Stomach (tissue), 9 donors: Measurements from ENCODE around the gene PALD1. TPM values are rescaled to one million over a fixed set of nuclear protein-coding genes. Genes with fewer than 3 reads are reported as not detected.

Experiments used
- DNase-seq, 2 donors: peaks; one replicate each; pipeline versions ENCODE4 v3.0.0 to v3.0.0-alpha.2; 2013 to 2019
- H3K27ac ChIP-seq, 5 donors: fragments of 200-600 bp in 4 of 5; sonication (generic) in 4 of 5; one replicate each; pipeline ENCODE4 v1.5.1; 2013 to 2019; ENCODE audit warnings: mild to moderate bottlenecking in 1 of 5, moderate library complexity in 1 of 5
- H3K27me3 ChIP-seq, 3 donors: fragments of 200-600 bp; sonication (generic); one replicate each; pipeline ENCODE4 v1.5.1; 2017 to 2019; ENCODE audit warnings: mixed run types in 1 of 3
- H3K36me3 ChIP-seq, 4 donors: fragments of 200-600 bp; sonication (generic); 1 replicate in 3 of 4; 2 replicates in 1 of 4; pipeline ENCODE4 v1.5.1; 2016 to 2019
- H3K4me1 ChIP-seq, 4 donors: fragments of 200-600 bp; sonication (generic); one replicate each; pipeline ENCODE4 v1.5.1; 2016 to 2019
- H3K4me3 ChIP-seq, 4 donors: fragments of 200-600 bp; sonication (generic) in 3 of 4; one replicate each; pipeline ENCODE4 v1.5.1; 2016 to 2019; ENCODE audit warnings: mild to moderate bottlenecking in 1 of 4
- H3K9me3 ChIP-seq, 4 donors: fragments of 200-600 bp; sonication (generic); one replicate each; pipeline ENCODE4 v1.5.1; 2016 to 2019
- EP300 ChIP-seq: sonication (generic); formaldehyde crosslinking; IDR thresholded peaks from one replicate; pipeline ENCODE4 v1.6.1; 2017; ENCODE audit warnings: antibody characterized with exemption
- POLR2A ChIP-seq, 4 donors: fragments of 450-650 bp; IDR thresholded peaks; one replicate each; pipeline ENCODE4 v1.6.1; 2016; ENCODE audit warnings: antibody characterized with exemption in 4 of 4, control low read depth in 2 of 4, mild to moderate bottlenecking in 1 of 4, moderate library complexity in 1 of 4
- POLR2AphosphoS5 ChIP-seq, 3 donors: sonication (generic); formaldehyde crosslinking; IDR thresholded peaks; one replicate each; pipeline ENCODE4 v1.6.1; 2016; ENCODE audit warnings: antibody characterized with exemption in 3 of 3
- WGBS, 5 donors: extraction: QIAGEN DNeasy Blood & Tissue Kit in 3 of 5; methylation state at CpG; one replicate each; pipeline versions ENCODE4 v1.1.5 to v1.1.7; 2013 to 2018; 5-methylcytosine and 5-hydroxymethylcytosine counted together
- intact Hi-C: fragments of 100-400 bp; cut with DNase I; formaldehyde crosslinking; loops from one replicate; pipeline ENCODE4 v1.15.1; 2023; ENCODE audit warnings: low total_unique reads
- polyA plus RNA-seq, 3 donors: library from polyadenylated mRNA; stranded (reverse); fragments of 200-250 nt; gene quantifications; one replicate each; pipeline ENCODE4 v1.2.3, GENCODE V29; 2013
- total RNA-seq, 5 donors: library from RNA; depleted of rRNA; stranded (reverse); fragments of >200 nt; gene quantifications; one replicate each; pipeline versions ENCODE4 v1.1.0 to v1.2.3, GENCODE V29; 2014 to 2016
- TF ChIP-seq, protein P1 (sequence below), 7 experiments: fragments of 450-650 bp in 4 of 7; fragments of 200-600 bp in 3 of 7; sonication (generic) in 3 of 7; IDR thresholded peaks; one replicate each; pipeline ENCODE4 v1.5.1; 2016 to 2019; ENCODE audit warnings: antibody characterized with exemption in 7 of 7, control low read depth in 2 of 7, mild to moderate bottlenecking in 1 of 7
- donor health status: healthy with polysubstance abuse.
- donor health status: Bipolar disorder and iron deficiency.
- donor health status: healthy.

PALD1 gene
- total and polyA plus RNA-seq, 8 donors = 2.4 to 25.1 (median 4.0) TPM

DNA sequence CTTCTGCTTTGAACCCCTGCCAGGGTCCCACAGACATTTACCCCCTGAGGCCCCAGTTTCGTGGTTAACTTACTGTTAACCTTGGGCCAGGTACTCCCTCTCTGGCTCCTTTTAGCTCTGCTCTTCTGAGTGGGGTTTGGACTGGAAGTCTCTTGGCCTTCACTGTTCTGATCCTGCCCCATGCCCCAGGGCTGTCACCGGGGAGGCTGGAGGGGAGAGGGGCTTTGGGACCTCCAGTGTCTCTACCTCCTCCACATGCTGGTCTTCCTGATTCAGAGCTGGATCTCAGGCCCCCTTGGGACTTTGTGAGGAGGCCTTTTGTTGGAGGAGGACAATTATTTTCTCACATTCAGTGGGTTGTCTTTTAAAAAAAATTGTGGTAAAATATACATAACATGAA, 12.7 kb upstream of the PALD1 start:
- no peaks in the 10 kb centered on the region for H3K36me3 ChIP-seq
- peaks cover 0 to 7% (median 0%) of the 10 kb centered on the region in 3 donors for H3K27me3 ChIP-seq
- H3K9me3 ChIP-seq = no peaks in the 10 kb centered on the region
- TF ChIP-seq POLR2AphosphoS5 (IDR thresholded peaks at IDR 0.05) = no peak
- no peak for TF ChIP-seq POLR2A (IDR thresholded peaks at IDR 0.05)
- TF ChIP-seq, protein P1, sequence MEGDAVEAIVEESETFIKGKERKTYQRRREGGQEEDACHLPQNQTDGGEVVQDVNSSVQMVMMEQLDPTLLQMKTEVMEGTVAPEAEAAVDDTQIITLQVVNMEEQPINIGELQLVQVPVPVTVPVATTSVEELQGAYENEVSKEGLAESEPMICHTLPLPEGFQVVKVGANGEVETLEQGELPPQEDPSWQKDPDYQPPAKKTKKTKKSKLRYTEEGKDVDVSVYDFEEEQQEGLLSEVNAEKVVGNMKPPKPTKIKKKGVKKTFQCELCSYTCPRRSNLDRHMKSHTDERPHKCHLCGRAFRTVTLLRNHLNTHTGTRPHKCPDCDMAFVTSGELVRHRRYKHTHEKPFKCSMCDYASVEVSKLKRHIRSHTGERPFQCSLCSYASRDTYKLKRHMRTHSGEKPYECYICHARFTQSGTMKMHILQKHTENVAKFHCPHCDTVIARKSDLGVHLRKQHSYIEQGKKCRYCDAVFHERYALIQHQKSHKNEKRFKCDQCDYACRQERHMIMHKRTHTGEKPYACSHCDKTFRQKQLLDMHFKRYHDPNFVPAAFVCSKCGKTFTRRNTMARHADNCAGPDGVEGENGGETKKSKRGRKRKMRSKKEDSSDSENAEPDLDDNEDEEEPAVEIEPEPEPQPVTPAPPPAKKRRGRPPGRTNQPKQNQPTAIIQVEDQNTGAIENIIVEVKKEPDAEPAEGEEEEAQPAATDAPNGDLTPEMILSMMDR (IDR thresholded peaks at IDR 0.05) = no peak
- no peak for TF ChIP-seq EP300
- H3K4me1 ChIP-seq = peaks cover 4 to 30% (median 15%) of the 10 kb centered on the region in 4 donors
- intact Hi-C loops = no loop called here
- 58 to 86% (median 79%) methylated on average over 2 of the region's 2 CpGs for WGBS, 5 donors
- no peak overlapping the region for H3K4me3 ChIP-seq
- H3K27ac ChIP-seq = no peak overlapping the region
- DNase-seq = no peak

DNA sequence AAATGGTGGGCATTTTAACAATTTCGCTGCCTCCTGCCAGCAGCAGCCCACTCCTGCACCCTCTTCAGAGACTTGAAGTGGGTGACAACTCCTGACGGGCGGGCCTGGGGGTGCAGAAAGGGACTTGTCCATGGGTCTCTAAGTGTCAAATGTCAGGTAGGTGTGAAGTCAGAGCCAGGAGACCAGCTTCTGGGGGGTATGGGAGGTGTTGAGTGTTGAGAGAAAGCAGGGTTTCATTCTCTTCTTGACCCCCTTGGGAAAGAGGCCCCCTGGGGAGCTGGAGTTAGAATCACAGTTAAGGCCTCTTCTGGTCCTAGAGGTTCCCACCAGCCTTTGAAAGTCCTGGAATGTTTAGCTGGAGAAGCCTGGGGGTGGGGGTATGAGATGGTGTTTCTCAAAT, 11.6 kb upstream of the PALD1 start:
- peaks cover 0 to 7% (median 5%) of the 10 kb centered on the region in 3 donors for H3K27me3 ChIP-seq
- H3K4me1 ChIP-seq = peaks cover 4 to 25% (median 12%) of the 10 kb centered on the region in 4 donors
- no peak for DNase-seq
- no peak overlapping the region for H3K4me3 ChIP-seq
- no peaks in the 10 kb centered on the region for H3K9me3 ChIP-seq
- no peaks in the 10 kb centered on the region for H3K36me3 ChIP-seq
- TF ChIP-seq, protein P1 (IDR thresholded peaks at IDR 0.05) = no peak
- TF ChIP-seq POLR2A (IDR thresholded peaks at IDR 0.05) (no peak), EP300 (no peak), POLR2AphosphoS5 (IDR thresholded peaks at IDR 0.05) (no peak)
- H3K27ac ChIP-seq = no peak overlapping the region
- intact Hi-C loops = no loop called here
- 74 to 90% (median 87%) methylated on average over 3 of the region's 3 CpGs for WGBS, 5 donors

DNA sequence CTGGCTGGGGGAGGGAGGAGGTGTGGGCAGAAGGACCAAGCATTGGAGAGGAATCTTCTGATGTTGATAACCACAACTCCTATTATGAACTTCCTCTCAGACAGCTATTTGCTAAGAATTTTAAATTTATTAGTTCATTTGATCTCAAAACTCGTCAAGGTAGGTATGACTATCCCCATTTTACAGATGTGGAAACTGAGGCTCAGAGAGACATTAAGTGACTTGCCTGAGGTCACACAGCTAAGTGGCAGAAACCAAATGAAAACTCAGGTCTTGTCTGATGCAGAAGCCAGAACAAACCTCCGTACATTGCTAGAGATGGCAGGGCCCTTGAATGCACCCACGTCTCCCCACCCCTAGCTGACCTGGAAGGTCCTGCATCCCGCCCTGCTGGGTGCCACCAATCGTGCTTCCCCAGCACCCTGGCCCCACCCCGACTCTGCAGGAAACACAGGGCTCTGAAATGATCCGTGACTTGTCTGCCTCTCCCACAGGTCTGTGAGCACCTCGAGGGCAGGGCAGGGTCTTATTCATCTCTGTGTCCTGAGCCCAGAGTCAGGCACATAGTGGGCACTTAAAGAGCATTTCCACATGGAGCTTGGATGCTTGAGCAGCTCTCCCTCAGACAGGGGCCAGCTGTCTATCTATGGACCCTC, 5.6 kb upstream of the PALD1 start:
- Histone ChIP-seq H3K4me3 (no peak overlapping the region), H3K9me3 (no peaks in the 10 kb centered on the region), H3K36me3 (no peaks in the 10 kb centered on the region), H3K27me3 (peaks cover 0 to 28% (median 10%) of the 10 kb centered on the region in 3 donors), H3K4me1 (peaks cover 5 to 16% (median 8%) of the 10 kb centered on the region in 4 donors), H3K27ac (no peak overlapping the region)
- TF ChIP-seq, protein P1 (IDR thresholded peaks at IDR 0.05) = no peak
- TF ChIP-seq POLR2A (IDR thresholded peaks at IDR 0.05) (no peak), EP300 (no peak), POLR2AphosphoS5 (IDR thresholded peaks at IDR 0.05) (no peak)
- WGBS, 5 donors = 66 to 72% (median 68%) methylated on average over 7 to 8 of the region's 8 CpGs
- intact Hi-C loops = no loop called here
- no peak for DNase-seq

DNA sequence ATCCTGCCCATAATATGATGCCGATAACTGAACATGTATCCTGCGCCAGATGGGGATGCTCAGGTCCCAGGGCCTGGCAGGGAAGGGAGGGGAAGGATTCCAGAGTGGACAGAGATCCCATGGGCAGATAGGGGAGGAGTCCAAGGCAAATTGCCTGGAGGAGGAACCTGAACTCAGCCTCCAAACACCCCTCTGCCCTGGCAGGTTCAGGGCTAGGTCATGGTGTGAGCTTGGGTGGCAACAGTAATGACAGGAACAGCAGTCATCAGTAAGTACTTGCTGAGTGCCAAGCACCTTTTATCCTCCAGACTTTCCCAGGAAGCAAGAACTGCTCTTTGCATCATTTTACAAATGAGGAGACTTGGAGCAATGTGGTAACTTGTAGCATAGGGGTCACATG, 3.8 kb upstream of the PALD1 start:
- WGBS, 5 donors = 82 to 98% (median 96%) methylated on average over 2 of the region's 2 CpGs
- Histone ChIP-seq H3K36me3 (no peaks in the 10 kb centered on the region), H3K4me3 (no peak overlapping the region), H3K27ac (no peak overlapping the region), H3K27me3 (peaks cover 0 to 47% (median 17%) of the 10 kb centered on the region in 3 donors), H3K9me3 (no peaks in the 10 kb centered on the region), H3K4me1 (peaks cover 18 to 24% (median 21%) of the 10 kb centered on the region in 4 donors)
- no peak for DNase-seq
- TF ChIP-seq POLR2A (IDR thresholded peaks at IDR 0.05) (no peak), POLR2AphosphoS5 (IDR thresholded peaks at IDR 0.05) (no peak), EP300 (no peak)
- TF ChIP-seq, protein P1 (IDR thresholded peaks at IDR 0.05) = no peak
- intact Hi-C loops = no loop called here
